Stimulated activated naive CD8-positive, alpha-beta T cell treated with anti-CD3 and anti-CD28 coated beads, Interleukin-15, Interleukin-2, amounts not matched to agents 100 ng/mL and 50 ng/mL, for 24 hours (primary cell): ENCODE results near the gene FNDC1.
"Not testable (repeated sequence)": the region's sequence is repeated elsewhere in the genome, so short reads cannot be mapped to it uniquely, and the experiment has no call there.

Experiments
- H3K27ac Mint-ChIP-seq: one replicate; pipeline ENCODE4 v1.8.0; 2021; ENCODE audit warnings: mild to moderate bottlenecking, mixed read lengths
- H3K27me3 Mint-ChIP-seq: one replicate; pipeline ENCODE4 v1.8.0; 2021; ENCODE audit warnings: mixed read lengths
- H3K36me3 Mint-ChIP-seq: one replicate; pipeline ENCODE4 v1.8.0; 2021; ENCODE audit warnings: low read depth, mixed read lengths
- H3K4me1 Mint-ChIP-seq: one replicate; pipeline ENCODE4 v1.8.0; 2021; ENCODE audit warnings: low read depth, mixed read lengths
- H3K4me3 Mint-ChIP-seq: one replicate; pipeline ENCODE4 v1.8.0; 2021; ENCODE audit warnings: mild to moderate bottlenecking, mixed read lengths
- H3K9me3 Mint-ChIP-seq: one replicate; pipeline ENCODE4 v1.8.0; 2021; ENCODE audit warnings: mixed read lengths

Gene FNDC1

GRCh38 chr6:159169193-159169555 is at the start of gene FNDC1:
Gene FNDC1 (plus strand): TSS chr6:159169400. CDS start chr6:159169597, 197 bp downstream.
- H3K9me3 Mint-ChIP-seq = no peaks in the 10 kb centered on the region
- peaks cover 85% of the 10 kb centered on the region for H3K27me3 Mint-ChIP-seq
- H3K4me3 Mint-ChIP-seq = peak within 1 kb of the TSS; percentile 72
- peaks cover 17% of the 10 kb centered on the region for H3K4me1 Mint-ChIP-seq
- H3K27ac Mint-ChIP-seq = no peak within 1 kb of the TSS
- no peaks in the 10 kb centered on the region for H3K36me3 Mint-ChIP-seq

GRCh38 chr6:159119791-159120190 is 49.4 kb upstream of the FNDC1 start:
- Mint-ChIP-seq H3K4me3 (no peak overlapping the region), H3K27ac (no peak overlapping the region), H3K4me1 (peaks cover 20% of the 10 kb centered on the region), H3K9me3 (no peaks in the 10 kb centered on the region), H3K36me3 (no peaks in the 10 kb centered on the region), H3K27me3 (no peaks in the 10 kb centered on the region)

- H3K27ac Mint-ChIP-seq = no peak overlapping the region
Measured at GRCh38 chr6:159121486-159121885, 47.7 kb upstream of the FNDC1 start.

GRCh38 chr6:159122453-159122852 is 46.7 kb upstream of the FNDC1 start:
- Mint-ChIP-seq H3K36me3 (no peaks in the 10 kb centered on the region), H3K4me1 (peaks cover 12% of the 10 kb centered on the region), H3K27ac (no peak overlapping the region), H3K4me3 (no peak overlapping the region), H3K27me3 (no peaks in the 10 kb centered on the region), H3K9me3 (no peaks in the 10 kb centered on the region)

More at GRCh38 chr6:159121486-159121885, 47.7 kb upstream of the FNDC1 start:
- H3K4me3 Mint-ChIP-seq = no peak overlapping the region
- H3K36me3 Mint-ChIP-seq = no peaks in the 10 kb centered on the region
- no peaks in the 10 kb centered on the region for H3K27me3 Mint-ChIP-seq
- H3K4me1 Mint-ChIP-seq = peaks cover 15% of the 10 kb centered on the region
- no peaks in the 10 kb centered on the region for H3K9me3 Mint-ChIP-seq

- H3K27ac Mint-ChIP-seq, H3K36me3 Mint-ChIP-seq, H3K4me1 Mint-ChIP-seq, H3K4me3 Mint-ChIP-seq, H3K9me3 Mint-ChIP-seq, H3K27me3 Mint-ChIP-seq: not testable (repeated sequence)
Measured at GRCh38 chr6:159123831-159124230, 45.4 kb upstream of the FNDC1 start.

- Mint-ChIP-seq H3K4me1 (no peaks in the 10 kb centered on the region), H3K4me3 (no peak overlapping the region), H3K27ac (no peak overlapping the region), H3K36me3 (no peaks in the 10 kb centered on the region), H3K9me3 (no peaks in the 10 kb centered on the region), H3K27me3 (no peaks in the 10 kb centered on the region)
Measured at GRCh38 chr6:159125014-159125609, 44.1 kb upstream of the FNDC1 start.

- Mint-ChIP-seq H3K9me3 (no peaks in the 10 kb centered on the region), H3K27me3 (no peaks in the 10 kb centered on the region), H3K4me1 (no peaks in the 10 kb centered on the region), H3K4me3 (no peak overlapping the region), H3K36me3 (no peaks in the 10 kb centered on the region), H3K27ac (no peak overlapping the region)
Measured at GRCh38 chr6:159125951-159126352, 43.2 kb upstream of the FNDC1 start.

GRCh38 chr6:159126590-159126989 is 42.6 kb upstream of the FNDC1 start:
- no peaks in the 10 kb centered on the region for H3K27me3 Mint-ChIP-seq
- H3K27ac Mint-ChIP-seq = no peak overlapping the region
- no peaks in the 10 kb centered on the region for H3K4me1 Mint-ChIP-seq

GRCh38 chr6:159127701-159128100 is 41.5 kb upstream of the FNDC1 start:
- no peaks in the 10 kb centered on the region for H3K36me3 Mint-ChIP-seq
- no peaks in the 10 kb centered on the region for H3K27me3 Mint-ChIP-seq
- H3K4me3 Mint-ChIP-seq = no peak overlapping the region
- no peaks in the 10 kb centered on the region for H3K9me3 Mint-ChIP-seq
- no peak overlapping the region for H3K27ac Mint-ChIP-seq
- H3K4me1 Mint-ChIP-seq = no peaks in the 10 kb centered on the region

More at GRCh38 chr6:159126590-159126989, 42.6 kb upstream of the FNDC1 start:
- no peaks in the 10 kb centered on the region for H3K36me3 Mint-ChIP-seq
- no peaks in the 10 kb centered on the region for H3K9me3 Mint-ChIP-seq
- H3K4me3 Mint-ChIP-seq = no peak overlapping the region

- Mint-ChIP-seq H3K4me1 (no peaks in the 10 kb centered on the region), H3K27ac (no peak overlapping the region), H3K4me3 (no peak overlapping the region), H3K27me3 (no peaks in the 10 kb centered on the region), H3K9me3 (no peaks in the 10 kb centered on the region), H3K36me3 (no peaks in the 10 kb centered on the region)
Measured at GRCh38 chr6:159128978-159129377, 40.2 kb upstream of the FNDC1 start.

GRCh38 chr6:159130846-159131245 is 38.4 kb upstream of the FNDC1 start:
- H3K9me3 Mint-ChIP-seq = no peaks in the 10 kb centered on the region
- no peaks in the 10 kb centered on the region for H3K27me3 Mint-ChIP-seq
- no peak overlapping the region for H3K4me3 Mint-ChIP-seq
- peaks cover 9% of the 10 kb centered on the region for H3K4me1 Mint-ChIP-seq
- H3K27ac Mint-ChIP-seq = no peak overlapping the region
- no peaks in the 10 kb centered on the region for H3K36me3 Mint-ChIP-seq

- Mint-ChIP-seq H3K9me3 (no peaks in the 10 kb centered on the region), H3K27me3 (peaks cover 3% of the 10 kb centered on the region), H3K4me3 (no peak overlapping the region), H3K36me3 (no peaks in the 10 kb centered on the region), H3K27ac (no peak overlapping the region), H3K4me1 (peaks cover 9% of the 10 kb centered on the region)
Measured at GRCh38 chr6:159131709-159132108, 37.5 kb upstream of the FNDC1 start.

GRCh38 chr6:159132664-159133063 is 36.5 kb upstream of the FNDC1 start:
- Mint-ChIP-seq H3K27ac (no peak overlapping the region), H3K36me3 (no peaks in the 10 kb centered on the region), H3K27me3 (peaks cover 3% of the 10 kb centered on the region), H3K4me3 (no peak overlapping the region), H3K9me3 (no peaks in the 10 kb centered on the region), H3K4me1 (peaks cover 9% of the 10 kb centered on the region)

GRCh38 chr6:159134701-159135364 is 34.4 kb upstream of the FNDC1 start:
- peaks cover 9% of the 10 kb centered on the region for H3K4me1 Mint-ChIP-seq
- no peaks in the 10 kb centered on the region for H3K36me3 Mint-ChIP-seq
- H3K27ac Mint-ChIP-seq = no peak overlapping the region
- H3K27me3 Mint-ChIP-seq = peaks cover 17% of the 10 kb centered on the region
- no peaks in the 10 kb centered on the region for H3K9me3 Mint-ChIP-seq
- no peak overlapping the region for H3K4me3 Mint-ChIP-seq

GRCh38 chr6:159137676-159138075 is 31.5 kb upstream of the FNDC1 start:
- Mint-ChIP-seq H3K4me3 (no peak overlapping the region), H3K36me3 (no peaks in the 10 kb centered on the region), H3K4me1 (peaks cover 9% of the 10 kb centered on the region), H3K27ac (no peak overlapping the region), H3K9me3 (no peaks in the 10 kb centered on the region), H3K27me3 (peaks cover 17% of the 10 kb centered on the region)

GRCh38 chr6:159142531-159142930 is 26.7 kb upstream of the FNDC1 start:
- Mint-ChIP-seq H3K27me3 (peaks cover 14% of the 10 kb centered on the region), H3K36me3 (no peaks in the 10 kb centered on the region), H3K4me3 (no peak overlapping the region), H3K4me1 (no peaks in the 10 kb centered on the region), H3K27ac (no peak overlapping the region), H3K9me3 (peaks cover 7% of the 10 kb centered on the region)
